HUDEP-2 (cell line): Measurements from ENCODE around the gene SV2B.

Experiments used
- DNase-seq, 76 experiments: peaks; one replicate each; lab custom pipeline; 2025; ENCODE audit not compliant: unreplicated experiment in 76 of 76; lab: John Stamatoyannopoulos, UW

The SV2B gene

GRCh38 chr15:91135201-91136130, 35.4 kb downstream of the SV2B start:
- DNase-seq = no peak

DNA sequence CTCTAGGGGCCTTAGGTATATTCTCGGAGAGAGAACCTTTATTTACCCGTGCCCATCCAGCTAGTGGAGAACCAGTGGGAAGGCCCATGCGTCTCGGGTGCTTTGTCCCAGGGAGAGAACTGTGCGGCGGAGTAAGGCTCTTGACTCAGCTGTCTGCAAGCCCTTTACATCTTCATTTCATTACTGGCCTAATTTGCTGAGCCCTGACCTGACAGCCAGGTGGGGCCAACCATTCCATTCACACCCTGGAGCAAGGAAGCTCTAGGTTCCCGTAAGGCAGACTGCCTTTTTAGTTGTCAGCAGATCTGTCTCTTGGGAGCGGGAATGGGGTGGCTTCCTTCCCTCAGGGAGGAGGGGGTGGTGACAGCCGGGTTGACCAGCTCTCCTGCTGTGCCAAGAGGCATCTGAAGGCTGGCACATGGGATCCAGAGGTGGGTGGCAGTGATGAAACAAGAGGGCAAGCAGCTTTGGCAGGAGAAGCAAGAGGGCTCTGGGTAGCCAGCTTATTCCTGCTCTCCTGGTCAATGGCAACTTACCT, 36.4 kb downstream of the SV2B start:
- DNase-seq = no peak

DNA sequence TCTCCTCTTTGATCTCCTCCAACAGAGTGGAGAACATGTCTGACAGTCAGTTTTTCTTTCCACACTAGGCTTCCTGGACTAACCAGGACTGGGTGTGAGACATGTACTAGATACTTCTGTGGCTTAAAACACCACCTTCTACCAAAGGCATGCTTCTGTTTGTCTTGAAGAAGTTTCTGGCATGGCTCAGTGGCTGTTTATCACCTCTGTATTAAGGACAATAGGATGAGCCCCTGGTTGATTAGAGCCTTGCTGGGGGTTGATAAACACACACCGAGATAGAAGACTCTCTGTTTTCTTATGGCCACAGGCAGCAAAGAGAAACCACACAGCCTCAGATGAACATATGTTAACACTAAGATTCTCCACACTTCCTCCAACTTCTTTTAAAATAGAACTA, 40.5 kb downstream of the SV2B start:
- DNase-seq = no peak

DNA sequence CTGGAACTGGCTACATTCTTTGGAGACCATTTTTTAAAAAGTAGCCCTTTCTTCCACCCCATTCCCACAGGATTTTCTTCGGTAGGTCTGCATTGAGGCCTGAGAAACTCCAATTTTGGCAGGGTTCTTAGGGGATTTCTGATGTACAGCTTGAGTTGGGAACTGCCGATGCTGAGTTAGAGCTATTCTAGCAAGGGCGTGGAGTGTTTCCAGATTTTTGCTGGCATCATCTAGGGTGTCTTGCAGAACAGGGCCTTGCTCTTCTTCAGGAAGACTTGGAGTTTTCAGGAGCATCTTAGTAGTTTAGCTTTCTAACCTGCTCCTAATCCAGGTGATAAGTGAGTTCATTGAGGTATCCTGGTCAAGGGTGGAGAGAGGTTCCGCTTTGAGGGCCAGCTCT, 41.0 kb downstream of the SV2B start:
- no peak for DNase-seq

- DNase-seq = no peak
Measured at GRCh38 chr15:91142106-91142744, 42.2 kb downstream of the SV2B start.

DNA sequence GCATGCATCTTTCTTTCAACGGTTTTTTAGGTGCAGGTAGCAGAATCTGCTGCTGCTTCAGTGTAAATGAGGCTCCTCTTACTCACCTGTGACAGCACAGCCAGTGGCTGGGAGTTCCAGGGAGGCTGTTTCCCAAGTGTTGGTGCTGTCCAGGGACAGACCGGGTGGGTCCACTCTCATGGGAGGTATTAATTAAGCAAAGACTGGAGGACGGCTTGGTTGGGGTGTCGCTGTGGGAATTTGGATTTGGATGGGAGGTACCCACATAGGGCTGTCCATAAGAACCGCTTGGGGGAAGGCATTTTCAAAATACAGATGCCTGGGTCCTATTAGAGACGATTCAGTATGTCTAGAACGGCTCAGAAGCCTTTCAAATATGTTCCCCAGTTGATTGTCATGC, 42.9 kb downstream of the SV2B start:
- no peak for DNase-seq

- no peak for DNase-seq
Measured at GRCh38 chr15:91146728-91147127, 46.7 kb downstream of the SV2B start.

- no peak for DNase-seq
Measured at GRCh38 chr15:91148243-91148642, 48.2 kb downstream of the SV2B start.

DNA sequence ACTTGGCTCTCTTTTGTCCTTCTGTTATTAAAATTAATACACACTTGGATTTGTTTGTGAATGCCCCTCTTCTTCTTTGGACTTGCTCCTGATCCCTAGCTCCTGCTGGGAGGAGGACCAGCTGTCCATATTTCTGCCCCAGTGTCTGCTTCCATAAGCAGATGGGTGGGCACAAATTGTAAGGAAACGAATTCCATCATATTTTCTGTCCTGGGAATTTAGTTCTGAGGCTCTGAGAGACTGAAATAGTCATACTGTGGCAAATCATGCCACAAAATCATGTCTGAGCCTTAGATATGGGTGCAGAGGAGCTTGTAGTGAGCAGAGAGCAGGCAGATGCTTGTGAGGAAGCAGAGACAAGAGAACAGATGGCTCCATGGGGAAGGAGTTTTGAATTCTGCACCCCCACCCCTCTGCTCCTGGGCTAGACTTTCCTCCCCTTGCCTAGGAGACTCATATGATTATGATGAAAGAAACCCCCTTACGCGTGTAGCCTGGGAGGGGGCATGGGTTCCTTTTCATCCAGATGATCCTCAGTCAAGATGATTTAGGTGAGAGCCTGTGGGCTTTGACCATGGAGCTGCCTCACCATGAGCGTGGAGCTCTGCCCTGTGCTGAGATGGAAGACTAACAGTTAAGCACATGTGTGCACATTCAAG, 50.6 kb downstream of the SV2B start:
- DNase-seq = no peak

- no peak for DNase-seq
Measured at GRCh38 chr15:91151781-91152563, 51.9 kb downstream of the SV2B start.

DNA sequence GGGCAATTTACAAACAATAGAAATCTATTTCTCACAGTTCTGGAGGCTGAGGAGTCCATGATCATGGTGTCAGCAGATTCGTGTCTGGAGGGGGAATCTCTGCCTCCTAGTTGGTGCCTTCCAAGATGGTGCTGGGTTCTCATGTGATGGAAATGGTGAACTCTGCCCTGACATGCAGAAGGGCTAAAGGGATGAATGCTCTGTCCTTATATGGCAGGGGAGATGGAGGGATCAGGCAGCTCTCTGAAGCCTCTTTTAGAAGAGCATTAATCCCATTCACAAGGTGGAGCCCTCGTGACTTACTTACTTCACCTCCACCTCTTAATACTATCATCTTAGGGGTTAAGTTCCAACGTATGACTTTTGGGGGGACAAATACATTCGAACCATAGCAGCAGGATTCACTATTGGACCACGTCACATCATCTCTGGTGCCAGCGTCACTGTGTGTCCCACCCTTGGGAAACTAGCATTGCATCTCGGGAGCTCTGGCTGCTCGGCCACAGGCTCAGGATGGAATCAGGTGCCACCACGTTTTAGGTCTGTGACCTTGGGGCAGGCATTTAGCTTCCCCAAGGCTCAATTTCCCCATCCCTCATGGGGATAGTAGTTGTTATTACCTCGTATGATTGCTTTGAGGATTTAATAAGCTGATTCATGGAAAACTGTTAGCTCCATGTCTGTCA, 53.0 kb downstream of the SV2B start:
- DNase-seq = no peak

DNA sequence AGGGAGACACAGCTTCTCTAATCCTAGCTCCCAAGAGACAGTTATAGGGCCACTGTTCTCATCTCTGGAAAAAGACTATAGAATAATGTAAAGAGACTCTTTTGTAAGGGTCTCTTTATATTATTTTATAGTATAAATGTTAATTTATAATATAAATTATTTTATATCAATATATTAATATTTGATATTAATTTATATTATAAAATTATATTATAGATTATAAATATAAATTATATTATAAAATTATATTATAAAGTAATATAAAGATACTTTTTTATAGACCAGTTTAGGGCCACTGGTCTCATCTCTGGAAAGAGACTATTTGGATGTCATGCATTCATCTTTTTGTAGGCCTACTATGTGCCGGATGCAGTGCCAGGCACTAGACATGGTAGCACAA, 53.9 kb downstream of the SV2B start:
- no peak for DNase-seq

DNA sequence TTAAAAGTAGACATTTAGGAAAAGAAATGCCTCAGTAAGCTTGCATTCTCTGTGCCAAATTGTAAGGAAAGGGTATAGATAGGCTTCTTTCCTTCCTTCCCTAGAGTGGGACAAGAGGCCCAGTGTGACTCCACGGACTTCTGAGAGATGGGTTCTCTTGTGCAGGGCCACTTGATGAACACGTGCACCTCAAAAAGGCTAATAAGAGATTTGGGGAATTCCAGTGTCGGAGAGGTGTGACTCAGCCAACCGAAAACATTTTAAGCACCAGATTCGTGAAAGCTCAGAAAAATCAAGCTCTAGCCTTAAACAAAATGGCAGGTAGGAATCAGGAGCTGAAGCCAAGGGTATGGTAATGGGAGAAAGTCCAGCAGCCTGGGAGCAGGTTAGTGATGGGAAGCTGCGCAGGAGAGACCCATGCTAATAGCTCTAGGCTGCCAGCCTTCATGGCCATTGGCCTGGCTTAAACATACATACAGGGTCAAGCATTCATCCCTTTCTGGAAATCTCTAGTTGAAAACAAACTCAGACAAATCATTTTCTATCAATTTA, 56.2 kb downstream of the SV2B start:
- DNase-seq = no peak

- DNase-seq = no peak
Measured at GRCh38 chr15:91158415-91159394, 58.6 kb downstream of the SV2B start.

GRCh38 chr15:91165850-91166249, 65.8 kb downstream of the SV2B start:
- DNase-seq = no peak

DNA sequence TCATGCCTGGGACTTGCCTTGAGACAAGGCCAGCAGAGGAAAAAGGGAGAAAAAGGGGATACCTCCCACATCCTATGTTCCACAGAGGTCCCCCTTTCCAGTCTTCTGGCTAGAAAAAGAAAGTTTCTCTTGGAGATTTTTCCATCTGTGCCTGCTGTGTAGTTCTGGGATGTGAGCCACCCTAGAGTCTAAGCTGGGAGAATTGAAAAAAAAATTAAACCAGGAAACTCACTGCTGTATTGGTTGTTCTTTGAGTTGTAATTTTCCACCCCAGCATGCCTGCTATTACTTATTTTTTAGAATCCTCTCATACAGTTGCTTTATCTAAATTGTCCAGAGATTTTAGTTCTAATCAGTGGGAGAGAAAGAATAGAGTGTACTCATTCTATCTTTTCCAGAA, 68.4 kb downstream of the SV2B start:
- no peak for DNase-seq

- no peak for DNase-seq
Measured at GRCh38 chr15:91171334-91171733, 71.3 kb downstream of the SV2B start.

DNA sequence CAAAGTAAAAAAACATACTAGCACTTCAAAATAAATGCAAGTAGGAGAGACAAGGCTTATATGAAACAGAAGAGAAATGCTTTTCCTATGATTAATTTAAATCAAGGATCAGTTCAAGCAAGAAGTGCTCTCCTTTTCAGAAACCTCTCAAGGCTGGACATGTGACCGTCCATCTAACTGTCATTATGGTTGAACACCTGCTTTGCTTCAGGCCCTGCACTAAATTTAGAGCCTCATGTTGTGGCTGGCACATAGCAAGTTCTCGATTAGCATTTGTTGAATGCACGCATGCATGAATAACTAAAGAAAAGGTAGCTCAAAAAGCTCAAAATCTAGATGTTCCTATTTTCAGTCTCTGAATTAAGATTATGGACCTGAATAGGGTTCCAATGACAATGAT, 82.0 kb downstream of the SV2B start:
- DNase-seq = no peak

- DNase-seq = no peak
Measured at GRCh38 chr15:91183596-91183995, 83.5 kb downstream of the SV2B start.
